H1 (cell line): Measurements from ENCODE around the gene SEL1L. TPM values are rescaled to one million over a fixed set of nuclear protein-coding genes. Genes with fewer than 3 reads are reported as not detected.

Experiments
- KDM4A ChIP-seq: IDR thresholded peaks from one replicate; pipeline ENCODE4 v1.7.1; 2012; ENCODE audit warnings: low read depth, mild to moderate bottlenecking, moderate library complexity, low read length, inconsistent platforms; ENCODE audit not compliant: severe bottlenecking
- RAD21 ChIP-seq, 2 experiments: IDR thresholded peaks in 1 of 2; conservative IDR thresholded peaks in 1 of 2; 2 replicates each; pipeline ENCODE4 v1.6.1; 2011; ENCODE audit warnings: low read depth in 2 of 2, low read length in 2 of 2, improper control_type of control experiment in 1 of 2, inconsistent platforms in 1 of 2, mild to moderate bottlenecking in 1 of 2, moderate library complexity in 1 of 2
- polyA plus RNA-seq, 7 experiments: library from polyadenylated mRNA; depleted of rRNA in 3 of 7; stranded (reverse) in 5 of 7; unstranded in 2 of 7; fragments of >200 nt in 5 of 7; fragments of 200-250 nt in 2 of 7; gene quantifications; 1 replicate in 5 of 7; 2 replicates in 1 of 7; 4 replicates in 1 of 7; pipeline versions ENCODE4 v1.2.1 to v1.2.3, GENCODE V29; 2011 to 2013; ENCODE audit warnings: missing spikeins in 2 of 7, mixed read lengths in 2 of 7
- total RNA-seq: library from RNA; stranded (reverse); fragmentation: NEBNext Ultra II Directional; extraction: Animal tissue kit (Norgen Biotek cat#: 25700); gene quantifications from 2 replicates; pipeline ENCODE4 v1.2.1, GENCODE V29; 2021
- TF ChIP-seq, protein P1 (sequence below): fragments of 300-600 bp; sonication (generic); IDR thresholded peaks from 2 replicates; pipeline ENCODE4 v1.7.1; 2012; ENCODE audit warnings: low read length, moderate library complexity, mild to moderate bottlenecking, inconsistent platforms; ENCODE audit not compliant: insufficient replicate concordance
- TF ChIP-seq, protein P2 (sequence below): IDR thresholded peaks from 2 replicates; pipeline ENCODE4 v1.6.1; 2012; ENCODE audit warnings: inconsistent platforms

Gene SEL1L
- total and polyA plus RNA-seq, 2 of the 8 experiments (the other 6 are each of a cell fraction or from before 2014, with no cell fraction given), result 4.3 to 34.9 TPM

DNA sequence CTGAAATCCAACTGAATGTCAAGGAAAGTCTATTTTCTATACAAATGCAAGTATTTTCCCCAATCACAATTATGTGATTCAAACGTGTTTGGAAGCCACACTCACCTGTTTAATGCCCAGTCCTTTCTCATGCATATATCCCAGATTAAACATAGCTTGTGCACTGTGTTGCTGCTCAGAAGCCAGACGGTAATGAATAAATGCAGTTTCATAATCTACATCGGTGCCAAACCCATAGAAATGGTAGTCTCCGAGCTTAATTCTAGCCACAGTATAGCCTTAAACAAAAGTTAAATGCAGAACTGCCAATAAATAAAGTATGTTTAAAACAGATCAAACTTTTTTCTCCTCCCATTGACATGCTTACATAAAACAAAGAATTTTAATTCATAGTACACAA, 49.5 kb downstream of the SEL1L start (continued):
- TF ChIP-seq, protein P1, sequence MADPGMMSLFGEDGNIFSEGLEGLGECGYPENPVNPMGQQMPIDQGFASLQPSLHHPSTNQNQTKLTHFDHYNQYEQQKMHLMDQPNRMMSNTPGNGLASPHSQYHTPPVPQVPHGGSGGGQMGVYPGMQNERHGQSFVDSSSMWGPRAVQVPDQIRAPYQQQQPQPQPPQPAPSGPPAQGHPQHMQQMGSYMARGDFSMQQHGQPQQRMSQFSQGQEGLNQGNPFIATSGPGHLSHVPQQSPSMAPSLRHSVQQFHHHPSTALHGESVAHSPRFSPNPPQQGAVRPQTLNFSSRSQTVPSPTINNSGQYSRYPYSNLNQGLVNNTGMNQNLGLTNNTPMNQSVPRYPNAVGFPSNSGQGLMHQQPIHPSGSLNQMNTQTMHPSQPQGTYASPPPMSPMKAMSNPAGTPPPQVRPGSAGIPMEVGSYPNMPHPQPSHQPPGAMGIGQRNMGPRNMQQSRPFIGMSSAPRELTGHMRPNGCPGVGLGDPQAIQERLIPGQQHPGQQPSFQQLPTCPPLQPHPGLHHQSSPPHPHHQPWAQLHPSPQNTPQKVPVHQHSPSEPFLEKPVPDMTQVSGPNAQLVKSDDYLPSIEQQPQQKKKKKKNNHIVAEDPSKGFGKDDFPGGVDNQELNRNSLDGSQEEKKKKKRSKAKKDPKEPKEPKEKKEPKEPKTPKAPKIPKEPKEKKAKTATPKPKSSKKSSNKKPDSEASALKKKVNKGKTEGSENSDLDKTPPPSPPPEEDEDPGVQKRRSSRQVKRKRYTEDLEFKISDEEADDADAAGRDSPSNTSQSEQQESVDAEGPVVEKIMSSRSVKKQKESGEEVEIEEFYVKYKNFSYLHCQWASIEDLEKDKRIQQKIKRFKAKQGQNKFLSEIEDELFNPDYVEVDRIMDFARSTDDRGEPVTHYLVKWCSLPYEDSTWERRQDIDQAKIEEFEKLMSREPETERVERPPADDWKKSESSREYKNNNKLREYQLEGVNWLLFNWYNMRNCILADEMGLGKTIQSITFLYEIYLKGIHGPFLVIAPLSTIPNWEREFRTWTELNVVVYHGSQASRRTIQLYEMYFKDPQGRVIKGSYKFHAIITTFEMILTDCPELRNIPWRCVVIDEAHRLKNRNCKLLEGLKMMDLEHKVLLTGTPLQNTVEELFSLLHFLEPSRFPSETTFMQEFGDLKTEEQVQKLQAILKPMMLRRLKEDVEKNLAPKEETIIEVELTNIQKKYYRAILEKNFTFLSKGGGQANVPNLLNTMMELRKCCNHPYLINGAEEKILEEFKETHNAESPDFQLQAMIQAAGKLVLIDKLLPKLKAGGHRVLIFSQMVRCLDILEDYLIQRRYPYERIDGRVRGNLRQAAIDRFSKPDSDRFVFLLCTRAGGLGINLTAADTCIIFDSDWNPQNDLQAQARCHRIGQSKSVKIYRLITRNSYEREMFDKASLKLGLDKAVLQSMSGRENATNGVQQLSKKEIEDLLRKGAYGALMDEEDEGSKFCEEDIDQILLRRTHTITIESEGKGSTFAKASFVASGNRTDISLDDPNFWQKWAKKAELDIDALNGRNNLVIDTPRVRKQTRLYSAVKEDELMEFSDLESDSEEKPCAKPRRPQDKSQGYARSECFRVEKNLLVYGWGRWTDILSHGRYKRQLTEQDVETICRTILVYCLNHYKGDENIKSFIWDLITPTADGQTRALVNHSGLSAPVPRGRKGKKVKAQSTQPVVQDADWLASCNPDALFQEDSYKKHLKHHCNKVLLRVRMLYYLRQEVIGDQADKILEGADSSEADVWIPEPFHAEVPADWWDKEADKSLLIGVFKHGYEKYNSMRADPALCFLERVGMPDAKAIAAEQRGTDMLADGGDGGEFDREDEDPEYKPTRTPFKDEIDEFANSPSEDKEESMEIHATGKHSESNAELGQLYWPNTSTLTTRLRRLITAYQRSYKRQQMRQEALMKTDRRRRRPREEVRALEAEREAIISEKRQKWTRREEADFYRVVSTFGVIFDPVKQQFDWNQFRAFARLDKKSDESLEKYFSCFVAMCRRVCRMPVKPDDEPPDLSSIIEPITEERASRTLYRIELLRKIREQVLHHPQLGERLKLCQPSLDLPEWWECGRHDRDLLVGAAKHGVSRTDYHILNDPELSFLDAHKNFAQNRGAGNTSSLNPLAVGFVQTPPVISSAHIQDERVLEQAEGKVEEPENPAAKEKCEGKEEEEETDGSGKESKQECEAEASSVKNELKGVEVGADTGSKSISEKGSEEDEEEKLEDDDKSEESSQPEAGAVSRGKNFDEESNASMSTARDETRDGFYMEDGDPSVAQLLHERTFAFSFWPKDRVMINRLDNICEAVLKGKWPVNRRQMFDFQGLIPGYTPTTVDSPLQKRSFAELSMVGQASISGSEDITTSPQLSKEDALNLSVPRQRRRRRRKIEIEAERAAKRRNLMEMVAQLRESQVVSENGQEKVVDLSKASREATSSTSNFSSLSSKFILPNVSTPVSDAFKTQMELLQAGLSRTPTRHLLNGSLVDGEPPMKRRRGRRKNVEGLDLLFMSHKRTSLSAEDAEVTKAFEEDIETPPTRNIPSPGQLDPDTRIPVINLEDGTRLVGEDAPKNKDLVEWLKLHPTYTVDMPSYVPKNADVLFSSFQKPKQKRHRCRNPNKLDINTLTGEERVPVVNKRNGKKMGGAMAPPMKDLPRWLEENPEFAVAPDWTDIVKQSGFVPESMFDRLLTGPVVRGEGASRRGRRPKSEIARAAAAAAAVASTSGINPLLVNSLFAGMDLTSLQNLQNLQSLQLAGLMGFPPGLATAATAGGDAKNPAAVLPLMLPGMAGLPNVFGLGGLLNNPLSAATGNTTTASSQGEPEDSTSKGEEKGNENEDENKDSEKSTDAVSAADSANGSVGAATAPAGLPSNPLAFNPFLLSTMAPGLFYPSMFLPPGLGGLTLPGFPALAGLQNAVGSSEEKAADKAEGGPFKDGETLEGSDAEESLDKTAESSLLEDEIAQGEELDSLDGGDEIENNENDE, result no peak
- TF ChIP-seq, protein P2, sequence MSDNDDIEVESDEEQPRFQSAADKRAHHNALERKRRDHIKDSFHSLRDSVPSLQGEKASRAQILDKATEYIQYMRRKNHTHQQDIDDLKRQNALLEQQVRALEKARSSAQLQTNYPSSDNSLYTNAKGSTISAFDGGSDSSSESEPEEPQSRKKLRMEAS, result no peak
- TF ChIP-seq KDM4A (no peak), RAD21 (IDR thresholded peaks at IDR 0.05 in 1 of 2, conservative IDR thresholded peaks at IDR 0.05 in 1 of 2; ENCODE audit: low read depth in 2 of 2, low read length in 2 of 2) (no peak)
